Activated CD8-positive, alpha-beta memory T cell treated with anti-CD3 and anti-CD28 coated beads, Interleukin-2, amount 50 U/mL, for 4 hours (primary cell): ENCODE measurements around the gene STK25.
"Not testable (repeated sequence)": the region's sequence is repeated elsewhere in the genome, so short reads cannot be mapped to it uniquely, and the experiment has no call there.

Experiments used
- DNase-seq: peaks from one replicate; pipeline ENCODE4 v3.0.0-alpha.2; 2020

Gene STK25

DNA sequence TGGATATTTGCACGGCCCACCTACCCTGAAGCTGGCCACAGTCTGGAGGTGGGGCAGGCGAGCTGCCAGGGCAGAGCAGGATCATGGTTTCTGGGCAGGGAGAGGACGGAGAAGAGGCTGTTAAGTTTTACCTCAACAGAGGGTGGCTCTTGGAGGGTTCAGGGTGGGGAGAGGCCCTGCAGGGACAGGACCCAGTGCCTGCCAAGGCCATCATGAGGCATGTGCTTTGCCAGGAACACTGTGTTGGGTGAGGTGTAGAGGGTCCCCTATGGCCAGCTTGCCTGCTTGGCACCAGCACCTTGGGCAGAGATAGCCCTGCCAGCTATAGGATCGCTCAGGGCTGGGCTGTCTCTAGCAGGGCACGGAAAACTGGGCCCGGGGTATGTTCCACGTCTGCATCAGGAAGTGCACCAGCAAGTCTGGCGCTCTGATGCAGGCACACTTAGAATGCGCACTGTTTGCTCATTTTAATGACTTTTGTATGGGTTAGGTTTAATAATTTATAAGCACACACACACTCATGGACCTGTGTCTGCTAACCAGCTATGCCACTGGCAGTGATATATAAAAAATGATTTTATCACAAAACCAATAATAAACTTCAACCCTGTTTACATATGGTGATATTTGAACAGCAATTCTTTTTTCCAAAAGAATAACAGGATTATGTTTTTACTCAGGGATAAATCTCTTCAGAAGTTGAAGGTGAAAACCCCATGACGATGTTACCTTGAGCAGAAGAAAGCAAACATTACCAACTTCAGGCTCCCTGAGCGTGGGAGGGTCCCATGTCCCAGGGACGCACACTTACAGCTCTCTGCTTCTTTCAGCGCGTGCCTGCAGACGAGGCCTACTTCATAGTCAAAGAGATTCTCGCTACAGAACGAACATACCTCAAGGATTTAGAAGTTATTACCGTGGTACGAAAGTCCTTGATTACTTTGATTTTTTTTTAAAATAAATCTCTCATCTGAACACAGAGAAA is 46.4 kb downstream of the STK25 start:
- DNase-seq: no peak

- no peak for DNase-seq
Measured at GRCh38 chr2:241460631-241461030, 47.8 kb downstream of the STK25 start.

GRCh38 chr2:241459520-241459919 is 48.9 kb downstream of the STK25 start:
- DNase-seq: no peak

DNA sequence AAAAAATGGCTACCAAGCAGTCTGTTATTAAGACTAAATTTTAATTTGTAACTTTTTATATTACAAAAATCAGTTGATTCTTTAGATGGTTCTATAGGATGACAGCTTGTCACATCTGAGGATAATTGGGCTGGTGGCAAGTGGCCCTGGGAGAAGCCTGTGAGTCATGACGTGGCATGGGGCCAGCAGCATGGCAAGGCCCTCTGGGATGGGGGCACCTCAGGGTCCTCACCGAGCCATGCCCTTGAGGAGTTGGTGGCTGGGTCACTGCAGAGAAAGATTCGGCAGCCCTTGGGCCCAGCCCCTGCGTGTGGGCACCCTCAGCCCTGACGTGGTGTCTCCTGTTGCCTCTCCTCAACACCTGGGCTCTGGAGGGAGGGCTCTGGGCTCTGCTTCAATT is 49.7 kb downstream of the STK25 start:
- DNase-seq: no peak

DNA sequence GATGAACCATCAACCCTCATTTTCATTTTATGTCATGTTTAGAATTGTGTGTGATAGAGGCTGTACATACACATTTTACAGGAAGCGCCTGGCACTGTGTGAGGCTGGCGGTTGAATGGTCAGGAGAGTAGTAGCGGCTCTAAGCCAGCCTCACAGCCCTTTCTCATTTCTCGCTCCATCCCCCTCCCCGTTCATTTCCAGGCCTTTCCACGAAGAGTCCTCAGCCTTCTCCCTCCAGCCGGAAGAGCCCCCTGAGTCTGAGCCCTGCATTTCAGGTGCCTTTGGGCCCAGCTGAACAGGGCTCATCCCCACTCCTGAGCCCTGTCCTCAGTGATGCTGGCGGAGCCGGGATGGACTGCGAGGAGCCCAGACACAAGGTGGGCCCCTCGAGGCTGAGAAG is 51.8 kb downstream of the STK25 start:
- DNase-seq: no peak

DNA sequence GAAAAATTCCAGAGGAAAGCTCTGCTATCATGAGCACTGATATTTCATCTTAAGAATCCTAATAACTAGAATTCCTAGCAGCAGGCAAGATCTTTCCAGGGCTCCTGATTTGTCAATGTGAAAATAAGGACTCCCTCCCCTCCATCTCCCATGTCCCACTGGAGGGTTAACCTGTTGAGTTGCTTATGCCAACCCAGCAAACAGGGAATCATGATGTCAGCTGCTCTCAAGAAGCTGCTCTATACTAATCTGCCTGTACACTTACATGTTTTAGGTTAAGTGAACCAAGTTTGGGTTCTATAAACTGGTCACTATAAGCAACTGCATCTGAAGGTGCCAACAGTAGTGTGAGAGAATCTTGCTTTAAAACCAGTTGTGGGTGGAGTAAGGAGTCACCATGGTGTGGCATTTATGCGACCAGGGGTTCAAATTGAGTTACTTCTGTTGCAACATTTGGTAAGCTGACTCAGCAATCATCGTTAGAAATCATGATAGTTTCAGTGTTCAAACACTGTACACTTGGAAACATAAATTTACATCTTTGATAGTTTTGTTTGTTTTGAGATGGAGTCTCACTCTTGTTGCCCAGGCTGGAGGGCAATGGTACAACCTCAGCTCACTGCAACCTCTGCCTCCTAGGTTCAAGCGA is 53.4 kb downstream of the STK25 start:
- no peak for DNase-seq

- not testable (repeated sequence) for DNase-seq
Measured at GRCh38 chr2:241453919-241454318, 54.5 kb downstream of the STK25 start.

DNA sequence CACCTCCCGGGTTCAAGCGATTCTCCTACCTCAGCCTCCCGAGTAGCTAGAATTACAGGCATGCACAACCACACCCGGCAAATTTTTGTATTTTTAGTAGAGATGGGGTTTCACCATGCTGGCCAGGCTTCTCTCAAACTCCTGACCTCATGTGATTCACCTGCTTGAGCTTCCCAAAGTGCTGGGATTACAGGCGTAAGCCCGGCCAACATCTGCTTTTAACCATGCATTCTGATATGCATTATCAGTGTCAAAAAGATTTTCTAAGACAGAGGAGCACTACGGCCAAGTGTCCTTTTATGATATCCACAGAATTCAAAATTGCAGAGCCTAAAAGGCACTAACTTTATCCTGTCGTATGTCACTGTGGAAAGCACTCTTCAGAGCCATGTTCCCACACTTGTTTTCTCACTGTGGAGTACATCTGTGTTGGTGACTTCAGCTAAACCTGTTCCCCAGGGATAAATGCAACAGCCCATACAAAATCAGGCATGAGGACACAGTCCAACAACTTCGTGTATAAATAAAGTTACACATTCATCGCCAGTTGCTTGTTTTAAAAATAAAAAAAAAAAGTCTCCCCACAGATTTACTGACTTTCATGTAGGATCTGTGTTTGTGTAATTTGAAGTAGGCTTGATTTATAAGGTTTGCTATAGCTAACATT is 56.4 kb downstream of the STK25 start:
- no peak for DNase-seq

- not testable (repeated sequence) for DNase-seq
Measured at GRCh38 chr2:241450092-241450491, 58.3 kb downstream of the STK25 start.

GRCh38 chr2:241445426-241445825 is 63.0 kb downstream of the STK25 start:
- DNase-seq: no peak

DNA sequence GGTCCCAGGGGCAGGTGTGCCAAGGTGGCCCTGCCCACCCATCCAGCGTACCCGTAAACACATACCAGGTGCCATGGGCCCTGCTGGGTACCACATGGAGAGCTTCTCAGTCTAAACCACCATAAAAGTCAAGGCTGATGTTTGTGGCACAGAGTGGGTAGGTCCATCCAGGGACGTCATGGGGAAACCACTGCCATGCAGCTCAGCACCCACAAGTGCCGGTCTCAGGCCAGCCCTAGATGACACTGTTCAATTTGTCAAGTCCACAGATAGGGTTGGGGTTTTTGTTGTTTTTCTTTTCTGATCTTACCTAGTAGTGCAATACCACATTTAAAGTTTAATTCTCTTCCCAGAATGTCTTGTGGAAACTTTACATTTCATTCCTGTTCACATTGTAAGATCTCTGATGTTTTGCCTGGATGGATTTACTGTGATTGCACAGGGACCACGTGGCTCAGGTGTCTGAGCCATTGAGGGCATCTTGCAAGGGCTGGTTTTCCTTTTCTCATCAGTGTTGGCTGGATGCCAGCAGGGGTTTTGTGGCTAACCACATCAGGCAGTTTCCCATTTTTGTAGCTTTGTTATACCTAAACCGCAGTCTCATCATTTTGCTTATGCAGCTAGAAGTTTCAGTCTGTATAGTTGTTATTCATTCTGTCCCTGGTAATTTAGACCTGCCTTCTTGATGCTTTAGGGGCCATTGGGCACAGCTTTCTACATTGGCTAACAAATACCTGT is 64.7 kb downstream of the STK25 start:
- peak; percentile 91 for DNase-seq
